ENCODE results near the gene NOTCH1.

The NOTCH1 gene

DNA sequence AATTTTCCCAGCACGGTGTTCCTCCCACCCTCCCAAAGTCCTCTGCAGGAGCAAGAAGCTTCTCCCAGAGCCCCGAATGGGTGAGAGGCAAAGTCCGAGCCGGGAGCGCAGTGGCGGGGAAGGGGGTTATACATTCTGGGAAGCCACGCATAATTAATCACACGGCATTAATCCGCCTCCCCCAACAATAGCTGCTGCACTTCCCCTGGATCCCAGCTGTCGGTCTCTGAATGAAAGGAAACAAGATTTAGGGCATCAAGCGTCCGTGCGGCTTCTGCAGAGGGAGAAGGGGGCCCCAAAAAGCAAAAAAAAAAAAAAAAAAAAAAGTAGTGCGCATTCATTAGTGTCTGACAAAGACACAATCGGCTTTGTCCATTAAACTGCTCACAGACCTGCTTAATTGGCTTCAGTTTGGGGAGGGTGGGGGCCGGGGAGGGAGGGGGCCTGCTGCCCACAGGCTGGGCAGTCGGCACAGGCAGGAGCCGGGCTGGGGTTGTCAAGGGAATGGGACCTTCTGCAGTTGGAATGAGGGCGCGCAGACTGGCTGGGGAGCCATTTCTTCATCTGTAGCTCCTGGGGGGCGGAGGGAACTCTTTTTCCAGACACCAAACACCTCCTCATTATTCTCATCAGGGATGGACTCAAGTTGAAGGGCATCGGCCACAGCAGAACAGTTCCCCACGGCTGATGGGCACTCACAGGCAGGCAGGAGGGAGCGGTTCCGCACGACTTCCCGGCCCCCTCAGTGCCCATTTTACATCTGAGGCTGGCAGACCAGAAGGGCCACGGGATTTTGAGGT, 3.4 kb downstream of the NOTCH1 start:
- peaks cover 33 to 46% of the 10 kb centered on the region in 2 donors for H3K4me1 ChIP-seq (ENCODE audit: control insufficient read depth in 2 of 2, insufficient read depth in 1 of 2, low read depth in 1 of 2, low read length in 2 of 2)
- DNase-seq (ENCODE audit: low spot score): peak; percentile 89
- H3K4ac ChIP-seq (ENCODE audit: low read length): no peak overlapping the region
- H2AFZ ChIP-seq (ENCODE audit: low read length): no peak overlapping the region
- no peak overlapping the region for H4K91ac ChIP-seq (ENCODE audit: low read depth, low read length, poor library complexity)
- H3K27me3 ChIP-seq (ENCODE audit: control insufficient read depth in 3 of 3, insufficient read depth in 3 of 3, low read depth in 1 of 3, low read length in 3 of 3): peaks cover 0 to 6% (median 0%) of the 10 kb centered on the region in 3 experiments
- peaks cover 30 to 64% of the 10 kb centered on the region in 2 donors for H3K36me3 ChIP-seq (replicated peaks in 1 of 2; ENCODE audit: control insufficient read depth in 2 of 2, insufficient read depth in 2 of 2, low read length in 2 of 2)
- no peak overlapping the region for H2BK5ac ChIP-seq (ENCODE audit: low read length)
- peak overlapping the region; percentile 87 for H3K27ac ChIP-seq (replicated peaks; ENCODE audit: low read length)
- peak overlapping the region; percentile 78 for H2BK120ac ChIP-seq (ENCODE audit: low read depth, low read length)
- H2BK15ac ChIP-seq (ENCODE audit: low read length): no peak overlapping the region
- H3K18ac ChIP-seq (ENCODE audit: low read length): peak overlapping the region; percentile 99
- H2BK12ac ChIP-seq (ENCODE audit: low read length): peak overlapping the region; percentile 46
- no peak overlapping the region for H3K4me3 ChIP-seq (ENCODE audit: low read length in 2 of 2)
- H3K79me1 ChIP-seq (ENCODE audit: low read depth, low read length): peaks cover 48% of the 10 kb centered on the region
- no peak overlapping the region for H3K23ac ChIP-seq (ENCODE audit: low read depth, low read length, poor library complexity)
- WGBS, 2 donors (ENCODE audit: extremely low coverage in 2 of 2, insufficient read length in 2 of 2, insufficient replicate concordance in 1 of 2): no CpG with 5 or more reads among the region's 28 CpGs
- no peaks in the 10 kb centered on the region for H3K9me3 ChIP-seq (replicated peaks in 1 of 2; ENCODE audit: control insufficient read depth in 2 of 2, insufficient read depth in 1 of 2, low read depth in 1 of 2, low read length in 2 of 2)
- peak overlapping the region; percentile 71 for H3K9ac ChIP-seq (ENCODE audit: low read depth, low read length, poor library complexity)
- peak overlapping the region; percentile 100 for H2AK5ac ChIP-seq (ENCODE audit: low read depth, low read length)
- no peak overlapping the region for H4K8ac ChIP-seq (ENCODE audit: low read depth, low read length)
- peak overlapping the region; percentile 67 for H3K14ac ChIP-seq (ENCODE audit: low read length)
- H3K4me2 ChIP-seq (ENCODE audit: insufficient read depth, low read length, poor library complexity, severe bottlenecking): peak overlapping the region; percentile 38

- Histone ChIP-seq H3K9ac (ENCODE audit: low read depth, low read length, poor library complexity) (peak overlapping the region; percentile 71), H3K23ac (ENCODE audit: low read depth, low read length, poor library complexity) (no peak overlapping the region), H3K79me1 (ENCODE audit: low read depth, low read length) (peaks cover 55% of the 10 kb centered on the region), H4K91ac (ENCODE audit: low read depth, low read length, poor library complexity) (peak overlapping the region; percentile 64), H2BK5ac (ENCODE audit: low read length) (peak overlapping the region; percentile 72), H2BK12ac (ENCODE audit: low read length) (peak overlapping the region; percentile 92), H3K4ac (ENCODE audit: low read length) (peak overlapping the region; percentile 13), H3K4me3 (ENCODE audit: low read length in 2 of 2) (no peak overlapping the region), H4K8ac (ENCODE audit: low read depth, low read length) (no peak overlapping the region), H2BK15ac (ENCODE audit: low read length) (peak overlapping the region; percentile 99), H2AFZ (ENCODE audit: low read length) (no peak overlapping the region), H3K36me3 (replicated peaks in 1 of 2; ENCODE audit: control insufficient read depth in 2 of 2, insufficient read depth in 2 of 2, low read length in 2 of 2) (peaks cover 36 to 72% of the 10 kb centered on the region in 2 donors), H2BK120ac (ENCODE audit: low read depth, low read length) (peak overlapping the region; percentile 88), H3K9me3 (replicated peaks in 1 of 2; ENCODE audit: control insufficient read depth in 2 of 2, insufficient read depth in 1 of 2, low read depth in 1 of 2, low read length in 2 of 2) (no peaks in the 10 kb centered on the region), H3K4me2 (ENCODE audit: insufficient read depth, low read length, poor library complexity, severe bottlenecking) (peak overlapping the region; percentile 38), H3K4me1 (ENCODE audit: control insufficient read depth in 2 of 2, insufficient read depth in 1 of 2, low read depth in 1 of 2, low read length in 2 of 2) (peaks cover 26 to 40% of the 10 kb centered on the region in 2 donors), H3K27ac (replicated peaks; ENCODE audit: low read length) (peak overlapping the region; percentile 80), H3K14ac (ENCODE audit: low read length) (peak overlapping the region; percentile 25), H3K18ac (ENCODE audit: low read length) (peak overlapping the region; percentile 98), H2AK5ac (ENCODE audit: low read depth, low read length) (peak overlapping the region; percentile 30), H3K27me3 (ENCODE audit: control insufficient read depth in 3 of 3, insufficient read depth in 3 of 3, low read depth in 1 of 3, low read length in 3 of 3) (peaks cover 0 to under 1% (median 0%) of the 10 kb centered on the region in 3 experiments)
- WGBS, 2 donors (ENCODE audit: extremely low coverage in 2 of 2, insufficient read length in 2 of 2, insufficient replicate concordance in 1 of 2): no CpG with 5 or more reads among the region's 16 CpGs
- no peak for DNase-seq (ENCODE audit: low spot score)
Measured at GRCh38 chr9:136541709-136542108, 4.1 kb downstream of the NOTCH1 start.

DNA sequence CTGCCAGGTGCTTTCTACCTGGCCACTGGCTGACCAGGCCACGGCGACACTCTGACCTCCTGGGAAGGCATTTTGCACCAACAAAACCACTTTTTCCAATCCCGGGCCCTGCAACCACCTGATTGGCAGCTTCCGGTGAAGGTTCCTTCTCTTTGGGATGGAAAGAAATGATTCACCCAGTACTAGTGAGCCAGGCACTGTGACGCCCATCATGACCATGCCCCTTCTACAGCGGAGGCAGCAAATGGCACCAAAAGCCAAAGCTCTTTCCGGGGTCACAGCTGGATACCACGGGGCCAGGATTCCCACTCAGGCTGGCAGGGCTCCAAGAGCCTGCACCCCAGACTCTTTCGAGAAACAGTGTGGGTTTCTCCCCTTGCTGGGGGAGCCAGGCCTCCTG, 4.7 kb downstream of the NOTCH1 start:
- no peak overlapping the region for H3K4me3 ChIP-seq (ENCODE audit: low read length in 2 of 2)
- no peak for DNase-seq (ENCODE audit: low spot score)
- peaks cover 55% of the 10 kb centered on the region for H3K79me1 ChIP-seq (ENCODE audit: low read depth, low read length)
- peak overlapping the region; percentile 88 for H2BK120ac ChIP-seq (ENCODE audit: low read depth, low read length)
- H2AK5ac ChIP-seq (ENCODE audit: low read depth, low read length): peak overlapping the region; percentile 30
- H3K23ac ChIP-seq (ENCODE audit: low read depth, low read length, poor library complexity): peak overlapping the region; percentile 82
- H2BK15ac ChIP-seq (ENCODE audit: low read length): peak overlapping the region; percentile 99
- no peak overlapping the region for H3K27ac ChIP-seq (replicated peaks; ENCODE audit: low read length)
- peak overlapping the region; percentile 64 for H4K91ac ChIP-seq (ENCODE audit: low read depth, low read length, poor library complexity)
- H4K8ac ChIP-seq (ENCODE audit: low read depth, low read length): no peak overlapping the region
- peak overlapping the region; percentile 61 for H3K4ac ChIP-seq (ENCODE audit: low read length)
- no CpG with 5 or more reads among the region's 9 CpGs for WGBS, 2 donors (ENCODE audit: extremely low coverage in 2 of 2, insufficient read length in 2 of 2, insufficient replicate concordance in 1 of 2)
- H3K27me3 ChIP-seq (ENCODE audit: control insufficient read depth in 3 of 3, insufficient read depth in 3 of 3, low read depth in 1 of 3, low read length in 3 of 3): no peaks in the 10 kb centered on the region
- peak overlapping the region; percentile 98 for H3K18ac ChIP-seq (ENCODE audit: low read length)
- peaks cover 25 to 38% of the 10 kb centered on the region in 2 donors for H3K4me1 ChIP-seq (ENCODE audit: control insufficient read depth in 2 of 2, insufficient read depth in 1 of 2, low read depth in 1 of 2, low read length in 2 of 2)
- H3K36me3 ChIP-seq (replicated peaks in 1 of 2; ENCODE audit: control insufficient read depth in 2 of 2, insufficient read depth in 2 of 2, low read length in 2 of 2): peaks cover 37 to 77% of the 10 kb centered on the region in 2 donors
- H3K4me2 ChIP-seq (ENCODE audit: insufficient read depth, low read length, poor library complexity, severe bottlenecking): no peak overlapping the region
- peak overlapping the region; percentile 71 for H3K9ac ChIP-seq (ENCODE audit: low read depth, low read length, poor library complexity)
- H2BK5ac ChIP-seq (ENCODE audit: low read length): peak overlapping the region; percentile 72
- no peaks in the 10 kb centered on the region for H3K9me3 ChIP-seq (replicated peaks in 1 of 2; ENCODE audit: control insufficient read depth in 2 of 2, insufficient read depth in 1 of 2, low read depth in 1 of 2, low read length in 2 of 2)
- H2AFZ ChIP-seq (ENCODE audit: low read length): no peak overlapping the region
- H3K14ac ChIP-seq (ENCODE audit: low read length): peak overlapping the region; percentile 90
- peak overlapping the region; percentile 92 for H2BK12ac ChIP-seq (ENCODE audit: low read length)
